H1 (cell line): ENCODE measurements around the gene MRTFB. TPM values are rescaled to one million over a fixed set of nuclear protein-coding genes. Genes with fewer than 3 reads are reported as not detected.

ENCODE experiments used
- CTCF ChIA-PET: fragments of 300-600 bp; sonication (Branson Sonifier 250); formaldehyde crosslinking; loops from one replicate; lab custom pipeline; 2021; ENCODE audit not compliant: partially characterized antibody; lab: Charles Lee
- POLR2A ChIA-PET: fragments of 300-600 bp; sonication (Branson Sonifier 250); formaldehyde crosslinking; loops from one replicate; lab custom pipeline; 2021; ENCODE audit warnings: inconsistent platforms; ENCODE audit not compliant: partially characterized antibody; lab: Charles Lee
- DNase-seq, 2 experiments: peaks; one replicate each; pipeline versions ENCODE4 v3.0.0 to v3.0.0-alpha.2; 2010 to 2022; ENCODE audit warnings: low spot score in 2 of 2, low read depth in 1 of 2, mixed read lengths in 1 of 2
- FAIRE-seq: peaks from 2 replicates; lab custom pipeline; 2011; peaks lifted over from hg19 to GRCh38; lab: Jason Lieb, UNC
- H2AFZ ChIP-seq: 2 replicates; pipeline ENCODE4 v1.8.1; 2012; ENCODE audit warnings: low read length, inconsistent platforms
- H2AK5ac ChIP-seq: 2 replicates; pipeline ENCODE4 v1.6.1; 2013; ENCODE audit warnings: low read depth, low read length
- H2BK120ac ChIP-seq: replicated peaks from 2 replicates; pipeline ENCODE3; 2013; ENCODE audit warnings: low read depth, low read length, inconsistent platforms
- H2BK12ac ChIP-seq: 2 replicates; pipeline ENCODE4 v1.6.1; 2013; ENCODE audit warnings: low read depth, low read length
- H2BK15ac ChIP-seq: 2 replicates; pipeline ENCODE4 v1.6.1; 2013; ENCODE audit warnings: low read length
- H2BK20ac ChIP-seq: 2 replicates; pipeline ENCODE4 v1.6.1; 2013; ENCODE audit warnings: low read length
- H2BK5ac ChIP-seq: 2 replicates; pipeline ENCODE4 v1.6.1; 2013; ENCODE audit warnings: low read depth, low read length
- H3K14ac ChIP-seq: 2 replicates; pipeline ENCODE4 v1.6.1; 2013; ENCODE audit warnings: inconsistent platforms; ENCODE audit not compliant: insufficient read length
- H3K18ac ChIP-seq: 2 replicates; pipeline ENCODE4 v1.6.1; 2013; ENCODE audit warnings: low read length; ENCODE audit errors: extremely low read depth
- H3K23ac ChIP-seq: 2 replicates; pipeline ENCODE4 v1.6.1; 2013; ENCODE audit warnings: inconsistent platforms; ENCODE audit not compliant: insufficient read length
- H3K23me2 ChIP-seq: 2 replicates; pipeline ENCODE4 v1.6.1; 2013; ENCODE audit warnings: low read depth, low read length
- H3K27ac ChIP-seq: 2 replicates; pipeline ENCODE4 v1.6.1; 2011; ENCODE audit warnings: low read depth, low read length, inconsistent platforms
- H3K27me3 ChIP-seq, 4 experiments: replicated peaks in 1 of 4; 1 replicate in 1 of 4; 2 replicates in 3 of 4; pipeline versions ENCODE4 v1.6.1 to v1.8.1; 2011 to 2013; ENCODE audit warnings: low read length in 3 of 4, mild to moderate bottlenecking in 3 of 4, inconsistent platforms in 2 of 4, mixed read lengths in 2 of 4, moderate library complexity in 1 of 4; ENCODE audit not compliant: control insufficient read depth in 3 of 4, insufficient read depth in 3 of 4; ENCODE audit errors: extremely low read depth in 1 of 4
- H3K36me3 ChIP-seq, 4 experiments: 2 replicates each; pipeline versions ENCODE4 v1.6.1 to v1.8.1; 2011 to 2013; ENCODE audit warnings: mild to moderate bottlenecking in 4 of 4, low read length in 3 of 4, moderate library complexity in 2 of 4, control low read depth in 1 of 4, inconsistent platforms in 1 of 4; ENCODE audit not compliant: insufficient read depth in 4 of 4, control insufficient read depth in 2 of 4
- H3K4ac ChIP-seq: replicated peaks from 2 replicates; pipeline ENCODE3; 2013; ENCODE audit warnings: low read length, low read depth, mixed read lengths, inconsistent platforms; ENCODE audit not compliant: insufficient read length
- H3K4me1 ChIP-seq, 4 experiments: replicated peaks in 1 of 4; 1 replicate in 1 of 4; 2 replicates in 3 of 4; pipeline versions ENCODE4 v1.6.1 to v1.8.1; 2011 to 2013; ENCODE audit warnings: low read length in 3 of 4, inconsistent platforms in 2 of 4, mixed read lengths in 1 of 4; ENCODE audit not compliant: insufficient read depth in 4 of 4, control insufficient read depth in 3 of 4
- H3K4me2 ChIP-seq, 2 experiments: 2 replicates each; pipeline versions ENCODE4 v1.6.1 to v1.8.1; 2011 to 2013; ENCODE audit warnings: low read depth in 2 of 2, low read length in 2 of 2, control low read depth in 1 of 2, inconsistent platforms in 1 of 2, mild to moderate bottlenecking in 1 of 2; ENCODE audit not compliant: insufficient read depth in 1 of 2
- H3K4me3 ChIP-seq, 4 experiments: fragments of 200-600, 300-600 bp in 1 of 4; sonication (generic), shearing (Covaris generic), sonication (Bioruptor Twin) in 1 of 4; 2 replicates each; pipeline versions ENCODE4 v1.5.1 to v1.8.1; 2011 to 2016; ENCODE audit warnings: low read length in 4 of 4, low read depth in 3 of 4, control low read depth in 2 of 4, inconsistent platforms in 2 of 4, mild to moderate bottlenecking in 2 of 4, mixed read lengths in 1 of 4, moderate library complexity in 1 of 4; ENCODE audit not compliant: insufficient read depth in 2 of 4; ENCODE audit errors: extremely low read depth in 1 of 4
- H3K56ac ChIP-seq: replicated peaks from 2 replicates; pipeline ENCODE3; 2013; ENCODE audit warnings: low read depth, mild to moderate bottlenecking, mixed read lengths, low read length, inconsistent platforms; ENCODE audit not compliant: insufficient read length
- H3K79me1 ChIP-seq: 2 replicates; pipeline ENCODE4 v1.6.1; 2013; ENCODE audit warnings: low read depth, low read length, control low read depth
- H3K79me2 ChIP-seq, 2 experiments: 2 replicates each; pipeline versions ENCODE4 v1.6.1 to v1.8.1; 2012 to 2013; ENCODE audit warnings: low read length in 2 of 2, mild to moderate bottlenecking in 2 of 2, inconsistent platforms in 1 of 2; ENCODE audit not compliant: insufficient read depth in 2 of 2, control insufficient read depth in 1 of 2
- H3K9ac ChIP-seq, 4 experiments: replicated peaks in 1 of 4; 1 replicate in 1 of 4; 2 replicates in 3 of 4; pipeline versions ENCODE4 v1.6.1 to v1.8.1; 2011 to 2013; ENCODE audit warnings: low read depth in 3 of 4, low read length in 3 of 4, control low read depth in 2 of 4, mild to moderate bottlenecking in 2 of 4, moderate library complexity in 2 of 4, inconsistent platforms in 1 of 4; ENCODE audit errors: extremely low read depth in 1 of 4
- H3K9me3 ChIP-seq, 2 experiments: 2 replicates each; pipeline versions ENCODE4 v1.6.1 to v1.8.1; 2012 to 2013; ENCODE audit warnings: mild to moderate bottlenecking in 2 of 2, moderate library complexity in 2 of 2, control low read depth in 1 of 2, inconsistent platforms in 1 of 2, low read depth in 1 of 2, low read length in 1 of 2, mixed read lengths in 1 of 2; ENCODE audit not compliant: insufficient read depth in 2 of 2
- H4K20me1 ChIP-seq, 2 experiments: replicated peaks in 1 of 2; 2 replicates each; pipeline versions ENCODE3 to v1.8.1; 2011 to 2013; ENCODE audit warnings: inconsistent platforms in 2 of 2, low read length in 2 of 2, mild to moderate bottlenecking in 1 of 2; ENCODE audit not compliant: insufficient read depth in 2 of 2, control insufficient read depth in 1 of 2
- H4K5ac ChIP-seq: 2 replicates; pipeline ENCODE4 v1.6.1; 2013; ENCODE audit warnings: low read length, low read depth, mixed read lengths, inconsistent platforms; ENCODE audit not compliant: insufficient read length
- H4K8ac ChIP-seq: 2 replicates; pipeline ENCODE4 v1.8.0; 2013; ENCODE audit warnings: mild to moderate bottlenecking, moderate library complexity, low read length, inconsistent platforms; ENCODE audit not compliant: insufficient read depth; ENCODE audit errors: extremely low read depth
- H4K91ac ChIP-seq: replicated peaks from 2 replicates; pipeline ENCODE3; 2013; ENCODE audit warnings: low read length, mixed read lengths, inconsistent platforms; ENCODE audit not compliant: insufficient read length
- CBX5 ChIP-seq: fragments of 300-800, 300-1000 bp; sonication (generic); IDR thresholded peaks from 2 replicates; pipeline ENCODE4 v1.7.1; 2016; ENCODE audit warnings: antibody characterized with exemption, low read length, low read depth
- CBX8 ChIP-seq: fragments of 300-800, 300-1000 bp; sonication (generic); IDR thresholded peaks from 2 replicates; pipeline ENCODE4 v1.7.1; 2016; ENCODE audit warnings: low read depth, low read length, borderline replicate concordance
- NANOG ChIP-seq: IDR thresholded peaks from 2 replicates; pipeline ENCODE4 v1.6.1; 2011; ENCODE audit warnings: low read length, low read depth, mild to moderate bottlenecking, inconsistent platforms; ENCODE audit not compliant: insufficient read depth, poor library complexity, severe bottlenecking
- RBBP5 ChIP-seq: IDR thresholded peaks from 2 replicates; pipeline ENCODE4 v1.7.1; 2012; ENCODE audit warnings: low read depth, mild to moderate bottlenecking, inconsistent platforms, low read length, moderate library complexity, borderline replicate concordance
- SAP30 ChIP-seq: fragments of 300-600 bp; sonication (generic); IDR thresholded peaks from 2 replicates; pipeline ENCODE4 v1.7.1; 2012; ENCODE audit warnings: low read length, moderate library complexity, mild to moderate bottlenecking, inconsistent platforms; ENCODE audit not compliant: insufficient read depth, insufficient replicate concordance
- SP2 ChIP-seq: IDR thresholded peaks from 2 replicates; pipeline ENCODE4 v1.6.1; 2012; ENCODE audit warnings: mild to moderate bottlenecking, low read length, inconsistent platforms
- WGBS, 2 experiments: shearing (Covaris generic) in 1 of 2; methylation state at CpG; one replicate each; pipeline versions ENCODE4 v1.1.6 to v1.1.7; 2013 to 2015; ENCODE audit warnings: low lambda C conversion rate in 2 of 2, mixed read lengths in 2 of 2, inconsistent platforms in 1 of 2, low coverage in 1 of 2, missing lambda C conversion rate in 1 of 2; ENCODE audit not compliant: insufficient replicate concordance in 2 of 2, insufficient coverage in 1 of 2, insufficient read length in 1 of 2; ENCODE audit errors: extremely low coverage in 1 of 2, missing lambda C conversion rate in 1 of 2; 5-methylcytosine and 5-hydroxymethylcytosine counted together
- polyA plus RNA-seq, 7 experiments: library from polyadenylated mRNA; depleted of rRNA in 3 of 7; stranded (reverse) in 5 of 7; unstranded in 2 of 7; fragments of >200 nt in 5 of 7; fragments of 200-250 nt in 2 of 7; gene quantifications; 1 replicate in 5 of 7; 2 replicates in 1 of 7; 4 replicates in 1 of 7; pipeline versions ENCODE4 v1.2.1 to v1.2.3, GENCODE V29; 2011 to 2013; ENCODE audit warnings: missing spikeins in 2 of 7, mixed read lengths in 2 of 7
- total RNA-seq: library from RNA; stranded (reverse); fragmentation: NEBNext Ultra II Directional; extraction: Animal tissue kit (Norgen Biotek cat#: 25700); gene quantifications from 2 replicates; pipeline ENCODE4 v1.2.1, GENCODE V29; 2021
- TF ChIP-seq, protein P1 (sequence below): IDR thresholded peaks from 2 replicates; pipeline ENCODE4 v1.6.1; 2011; ENCODE audit warnings: low read depth, mild to moderate bottlenecking, low read length; ENCODE audit not compliant: insufficient read depth
- TF ChIP-seq, protein P2 (sequence below): IDR thresholded peaks from 2 replicates; pipeline ENCODE4 v1.6.1; 2011; ENCODE audit warnings: low read length, improper control_type of control experiment

Gene MRTFB
- total and polyA plus RNA-seq, 2 of the 8 experiments (the other 6 are each of a cell fraction or from before 2014, with no cell fraction given): 13.5 to 34.9 TPM

DNA sequence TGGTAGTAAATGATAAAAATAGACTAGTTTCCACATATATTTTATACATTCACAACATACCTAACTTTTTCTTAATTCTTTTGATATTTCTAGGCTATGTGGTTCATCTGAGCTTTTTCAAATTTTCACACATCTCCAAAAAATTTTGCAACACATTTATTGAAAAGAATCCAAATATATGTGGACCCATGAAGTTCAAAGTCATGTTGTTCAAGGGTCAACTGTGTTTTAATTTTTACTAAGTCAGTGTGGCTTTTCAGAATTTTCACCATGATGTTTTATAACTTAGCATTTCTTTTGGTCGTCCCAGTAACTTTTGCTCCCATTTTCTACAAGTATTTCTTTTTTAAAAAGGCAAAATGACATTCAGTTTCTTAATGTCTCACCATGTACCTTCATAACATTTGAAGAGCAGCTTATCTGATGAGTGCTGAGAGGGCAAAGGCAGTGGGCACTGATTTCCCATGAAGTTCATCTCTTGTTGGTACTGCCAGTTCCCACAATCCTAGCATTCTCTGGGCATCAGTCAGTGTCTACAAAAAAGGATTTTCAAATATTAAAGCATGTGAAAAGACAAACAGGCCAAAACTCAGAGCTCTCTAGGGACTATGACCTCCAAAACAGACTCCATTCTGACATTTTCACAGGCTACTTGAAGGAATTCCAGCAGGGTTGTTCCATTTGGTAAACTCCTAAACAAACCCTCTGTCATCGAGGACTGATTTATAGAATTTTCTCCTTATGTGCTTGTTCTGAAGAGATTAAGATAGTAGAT, 80.3 kb downstream of the MRTFB start:
- Histone ChIP-seq H3K56ac (no peak overlapping the region), H3K27me3 (no peaks in the 10 kb centered on the region), H3K23me2 (no peaks in the 10 kb centered on the region), H3K9me3 (no peaks in the 10 kb centered on the region), H3K9ac (no peak overlapping the region), H3K14ac (no peak overlapping the region), H2AK5ac (no peak overlapping the region), H4K5ac (no peak overlapping the region), H3K79me1 (no peaks in the 10 kb centered on the region; the same call in 1 of the 2 replicates), H4K20me1 (no peaks in the 10 kb centered on the region), H4K91ac (no peak overlapping the region), H2AFZ (no peak overlapping the region), H2BK15ac (no peak overlapping the region), H3K23ac (no peak overlapping the region), H3K79me2 (no peaks in the 10 kb centered on the region), H3K36me3 (no peaks in the 10 kb centered on the region; a peak in 1 of 8 replicates), H2BK120ac (no peak overlapping the region), H3K4ac (no peak overlapping the region), H4K8ac (no peak overlapping the region), H2BK5ac (no peak overlapping the region), H3K4me2 (no peak overlapping the region), H3K27ac (no peak overlapping the region), H3K4me3 (no peak overlapping the region), H2BK20ac (no peak overlapping the region), H2BK12ac (no peak overlapping the region), H3K18ac (no peak overlapping the region), H3K4me1 (no peaks in the 10 kb centered on the region)
- DNase-seq (no peak), FAIRE-seq (no peak)
- ChIA-PET POLR2A (interaction anchor here (1.4 kb wide), 1 partner anchor 12 kb away, joined by 3 read pairs; no protein-coding TSS in a partner anchor), CTCF (no interaction called here)
- 97% methylated on average over 2 of the region's 2 CpGs; no CpG with 5 or more reads in 1 of the 2 experiments for WGBS, 2 experiments
- TF ChIP-seq, protein P1, sequence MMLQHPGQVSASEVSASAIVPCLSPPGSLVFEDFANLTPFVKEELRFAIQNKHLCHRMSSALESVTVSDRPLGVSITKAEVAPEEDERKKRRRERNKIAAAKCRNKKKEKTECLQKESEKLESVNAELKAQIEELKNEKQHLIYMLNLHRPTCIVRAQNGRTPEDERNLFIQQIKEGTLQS: no peak
- TF ChIP-seq, protein P2, sequence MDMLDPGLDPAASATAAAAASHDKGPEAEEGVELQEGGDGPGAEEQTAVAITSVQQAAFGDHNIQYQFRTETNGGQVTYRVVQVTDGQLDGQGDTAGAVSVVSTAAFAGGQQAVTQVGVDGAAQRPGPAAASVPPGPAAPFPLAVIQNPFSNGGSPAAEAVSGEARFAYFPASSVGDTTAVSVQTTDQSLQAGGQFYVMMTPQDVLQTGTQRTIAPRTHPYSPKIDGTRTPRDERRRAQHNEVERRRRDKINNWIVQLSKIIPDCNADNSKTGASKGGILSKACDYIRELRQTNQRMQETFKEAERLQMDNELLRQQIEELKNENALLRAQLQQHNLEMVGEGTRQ: no peak
- TF ChIP-seq NANOG (no peak), CBX5 (no peak), SP2 (no peak), RBBP5 (no peak), SAP30 (no peak), CBX8 (no peak)
